DMS 273 (cell line): ENCODE measurements around the gene INKA1.
A peak's percentile ranks its signal among the peaks of the same experiment; 100 is the strongest.

Experiments used
- DNase-seq: peaks from one replicate; lab custom pipeline; 2025; ENCODE audit not compliant: unreplicated experiment; lab: John Stamatoyannopoulos, UW

The INKA1 gene

DNA sequence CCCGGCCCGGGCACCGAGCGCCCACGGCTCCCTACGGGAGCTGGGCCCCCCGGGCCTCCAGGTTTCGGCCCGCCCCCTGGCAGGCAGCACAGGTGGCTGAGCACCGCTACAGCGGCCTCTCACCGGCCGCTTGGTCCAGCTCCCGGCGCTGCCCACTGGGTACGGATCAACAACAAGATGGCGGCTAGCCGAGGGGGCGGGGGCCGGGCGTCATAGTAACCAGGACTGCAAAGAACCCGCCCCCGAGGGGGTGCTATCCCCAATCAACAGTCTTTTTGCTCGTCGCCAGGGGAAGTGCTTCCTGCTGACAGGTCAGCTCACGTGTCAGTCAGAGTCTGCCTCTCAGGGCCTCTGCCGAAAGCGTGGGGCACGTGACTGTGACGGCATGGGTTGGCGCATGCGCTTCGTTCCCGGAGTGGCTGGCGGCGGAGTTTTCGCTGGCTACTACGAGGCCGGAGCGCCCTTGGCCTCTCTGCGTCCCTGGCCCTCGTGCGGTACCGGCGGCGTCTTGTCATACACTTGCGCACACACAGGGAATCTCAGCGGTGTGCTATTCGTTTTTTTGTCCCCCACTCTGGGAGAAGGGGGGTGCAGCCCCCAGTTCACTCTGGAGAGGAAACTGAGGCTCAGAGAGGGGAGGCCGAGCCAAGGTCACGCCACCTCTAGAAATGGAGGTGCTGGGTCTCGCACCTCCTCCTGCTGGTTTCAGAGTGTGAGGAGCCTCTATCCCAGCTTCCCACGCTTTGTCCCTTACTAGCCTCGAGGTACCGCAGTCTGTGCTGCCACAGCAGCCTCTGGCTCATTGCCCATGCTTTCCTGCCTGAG is 16.5 kb upstream of the INKA1 start, which contains the start of gene IP6K1:
TSS of gene IP6K1 (minus strand) at position 186 of the 825 bp plus-strand sequence. CDS start 38,502 bp downstream, outside the sequence.
- peak; percentile 99 for DNase-seq

DNA sequence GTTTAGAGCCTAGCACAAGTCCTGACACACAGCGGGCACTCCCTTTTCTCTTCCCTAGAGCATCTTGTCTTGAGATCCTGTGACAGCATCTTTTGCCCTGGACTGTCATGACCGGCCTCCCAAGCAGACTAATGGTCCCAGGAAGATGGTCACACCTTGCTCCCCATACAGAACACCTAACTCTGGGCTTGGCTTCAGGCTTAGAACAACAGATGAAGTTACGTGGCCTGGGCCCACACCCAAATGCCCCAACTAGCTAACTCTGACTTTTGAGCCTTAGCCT is 15.9 kb upstream of the INKA1 start:
- DNase-seq, result no peak

DNA sequence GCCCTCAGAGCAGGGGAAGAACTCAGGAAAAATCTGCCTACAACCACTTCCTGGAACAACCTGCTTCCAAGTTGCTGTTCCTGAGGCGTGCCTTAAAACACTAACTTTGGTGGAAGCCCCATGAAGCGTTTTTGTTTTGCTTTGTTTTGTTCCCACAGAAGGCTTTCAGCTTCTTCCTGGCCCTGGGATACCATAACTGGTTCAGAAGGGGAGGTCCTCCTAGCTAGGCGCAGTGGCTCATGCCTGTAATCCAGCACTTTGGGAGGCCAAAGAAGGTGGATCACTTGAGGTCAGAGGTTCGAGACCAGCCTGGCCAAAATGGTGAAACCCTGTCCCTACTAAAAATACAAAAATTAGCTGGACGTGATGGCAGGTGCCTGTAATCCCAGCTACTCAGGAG is 15.5 kb upstream of the INKA1 start:
- DNase-seq, result no peak

DNA sequence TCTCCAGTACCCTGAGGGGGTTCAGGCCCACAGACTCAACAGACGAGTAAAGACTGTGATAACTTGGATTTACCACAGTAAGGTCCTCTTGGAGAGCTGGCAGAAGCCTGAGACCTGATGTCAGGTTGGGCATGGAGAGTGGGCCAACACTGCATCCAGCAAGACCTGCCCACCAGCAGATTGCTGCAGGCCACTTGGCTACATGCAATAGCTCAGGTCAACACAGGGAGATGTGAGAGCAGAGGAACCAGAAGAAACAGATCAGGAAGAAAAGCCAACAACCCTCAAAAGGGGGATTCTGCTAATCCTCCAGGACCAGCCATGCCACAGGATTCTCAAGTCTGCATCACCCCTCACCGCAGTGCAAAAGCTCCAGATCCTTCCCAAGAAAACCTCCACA is 15.0 kb upstream of the INKA1 start:
- DNase-seq, result no peak

DNA sequence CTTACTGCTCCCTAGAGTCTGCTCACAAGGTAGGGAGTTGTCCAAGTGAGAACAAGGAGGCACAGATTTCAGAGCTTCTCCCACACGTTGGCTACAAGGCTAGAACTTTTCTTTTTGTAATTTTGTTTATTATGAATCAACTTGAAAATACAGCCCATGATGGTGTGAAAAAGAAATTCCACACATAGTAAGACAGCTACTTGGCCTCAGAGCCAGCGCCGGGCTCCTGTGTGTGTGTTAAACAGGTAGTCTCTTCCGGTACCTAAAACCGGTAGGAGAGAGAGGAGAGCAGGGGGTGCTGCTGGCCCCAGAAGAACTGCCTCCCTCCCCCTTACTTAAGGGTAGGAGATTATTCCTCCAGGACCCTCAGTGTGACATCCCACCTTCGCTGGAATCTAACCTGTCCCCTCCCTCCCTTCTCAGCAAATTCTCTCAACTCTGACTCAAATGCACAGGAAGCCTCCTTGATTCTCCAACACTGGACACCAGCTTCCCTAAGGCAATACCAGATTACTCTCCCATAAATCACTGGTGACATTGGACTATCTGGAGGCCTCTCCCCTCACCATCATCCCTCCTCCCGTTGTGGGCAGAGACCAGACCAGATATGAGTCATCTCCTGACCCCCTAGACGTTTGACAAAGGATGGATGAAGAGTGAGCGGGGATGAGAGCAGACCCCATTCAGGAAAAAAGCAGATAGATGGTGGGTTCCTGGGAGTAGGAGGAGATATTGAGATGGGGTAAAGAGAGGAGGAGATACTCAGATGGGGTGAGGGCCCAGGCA is 12.2 kb upstream of the INKA1 start:
- DNase-seq, result no peak

DNA sequence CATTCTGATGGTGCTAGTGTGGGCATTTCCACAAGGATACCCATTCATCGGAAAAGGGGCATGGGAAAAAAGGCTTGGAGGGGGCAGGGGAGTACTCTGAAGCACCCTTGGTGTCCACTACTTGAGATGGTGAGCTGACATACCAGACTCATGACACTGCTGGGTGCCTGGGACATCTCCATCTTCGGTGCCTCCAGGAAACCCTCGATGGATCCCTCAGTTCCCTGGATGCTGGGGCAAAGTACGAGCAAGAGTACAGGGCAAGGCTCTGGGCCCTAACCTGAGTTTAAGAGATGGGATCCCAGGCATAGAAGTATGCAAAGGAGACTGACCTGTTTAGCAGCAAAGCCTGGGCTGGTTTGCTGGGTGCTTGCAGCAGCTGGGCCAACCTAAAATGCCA is 11.5 kb upstream of the INKA1 start:
- DNase-seq, result no peak

DNA sequence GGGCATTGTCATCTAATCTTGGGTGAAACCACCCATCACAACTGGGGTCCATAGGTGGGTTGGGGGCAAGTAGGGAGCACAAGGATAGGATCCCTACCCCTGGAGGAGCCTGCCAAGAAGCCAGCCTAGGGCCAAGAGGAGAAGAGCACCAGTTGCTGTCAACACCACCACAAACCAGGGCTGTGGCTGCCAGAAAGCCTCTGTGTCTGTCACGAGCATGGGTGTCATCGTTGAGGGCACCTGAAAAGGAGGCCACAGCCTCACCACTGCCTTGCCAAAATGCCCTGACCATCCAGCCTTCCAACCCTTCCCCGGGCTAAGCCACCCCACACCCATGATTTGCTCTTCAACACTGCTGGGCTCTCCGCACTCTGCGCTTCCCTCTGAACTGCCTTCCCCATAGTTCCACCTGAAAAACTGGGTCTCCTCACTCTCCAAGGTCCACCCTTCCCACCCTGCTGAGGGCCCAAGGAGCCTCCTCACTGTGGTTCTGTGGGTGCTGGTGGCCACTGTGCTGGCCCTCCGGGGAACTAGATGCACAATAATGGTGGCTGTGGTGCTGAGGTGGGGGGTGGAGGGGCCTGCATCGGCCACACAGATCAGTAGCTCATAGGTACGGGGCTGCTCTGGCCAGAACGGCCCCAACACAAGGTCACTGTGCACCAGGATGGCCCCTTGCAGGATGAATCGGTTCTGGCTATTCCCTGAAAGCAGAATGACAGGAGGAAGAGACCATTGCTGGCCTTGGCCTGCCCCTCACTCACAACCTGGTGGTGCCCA is 10.5 kb upstream of the INKA1 start:
- DNase-seq, result no peak

DNA sequence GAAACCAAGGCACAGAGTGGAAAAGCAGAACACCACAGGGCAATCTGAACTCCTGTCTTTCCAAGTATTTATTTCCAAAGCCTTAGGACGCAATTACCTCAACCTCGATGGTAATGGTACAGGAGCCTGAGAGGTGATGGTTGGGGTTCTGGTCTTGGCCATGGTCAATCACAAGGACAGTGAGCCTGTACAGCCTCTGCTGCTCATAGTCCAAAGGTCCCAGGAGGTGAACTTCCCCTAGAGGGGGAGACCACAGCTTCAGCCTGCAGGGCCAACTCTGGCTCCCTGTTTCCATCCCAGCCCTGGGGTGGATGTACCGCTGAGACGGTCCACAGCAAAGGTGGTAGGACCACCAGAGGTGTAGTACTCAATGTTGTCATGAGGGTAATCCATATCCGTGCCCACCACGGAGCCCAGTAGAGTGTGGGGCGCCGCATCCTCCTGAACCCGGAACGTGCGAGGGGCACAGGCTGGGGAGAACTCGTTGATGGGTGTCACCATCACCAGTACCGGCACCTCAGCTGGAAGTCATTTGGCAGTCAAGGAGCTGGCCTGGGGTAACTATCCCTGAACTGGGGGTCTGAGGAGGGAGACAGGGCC is 9.5 kb upstream of the INKA1 start:
- DNase-seq, result no peak

DNA sequence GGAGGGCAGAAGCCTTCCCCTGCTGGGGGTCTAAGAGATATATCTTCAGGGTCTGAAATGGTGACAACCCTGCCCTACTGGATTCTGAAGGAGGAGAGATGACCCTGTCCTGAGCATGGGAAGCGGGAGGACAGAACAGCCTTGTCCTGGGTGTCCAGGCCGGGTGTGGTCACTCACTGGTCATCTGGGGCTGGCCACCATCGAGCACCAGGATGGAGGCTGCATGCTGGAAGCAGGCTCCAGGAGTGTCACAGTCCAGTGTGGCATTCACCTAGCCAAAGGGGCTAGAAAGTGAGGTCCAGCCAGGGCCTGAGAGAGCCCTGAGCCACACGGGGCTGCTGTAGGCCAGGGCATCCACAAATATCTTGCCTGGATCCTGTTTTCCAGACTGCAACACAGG is 8.6 kb upstream of the INKA1 start:
- DNase-seq, result no peak

DNA sequence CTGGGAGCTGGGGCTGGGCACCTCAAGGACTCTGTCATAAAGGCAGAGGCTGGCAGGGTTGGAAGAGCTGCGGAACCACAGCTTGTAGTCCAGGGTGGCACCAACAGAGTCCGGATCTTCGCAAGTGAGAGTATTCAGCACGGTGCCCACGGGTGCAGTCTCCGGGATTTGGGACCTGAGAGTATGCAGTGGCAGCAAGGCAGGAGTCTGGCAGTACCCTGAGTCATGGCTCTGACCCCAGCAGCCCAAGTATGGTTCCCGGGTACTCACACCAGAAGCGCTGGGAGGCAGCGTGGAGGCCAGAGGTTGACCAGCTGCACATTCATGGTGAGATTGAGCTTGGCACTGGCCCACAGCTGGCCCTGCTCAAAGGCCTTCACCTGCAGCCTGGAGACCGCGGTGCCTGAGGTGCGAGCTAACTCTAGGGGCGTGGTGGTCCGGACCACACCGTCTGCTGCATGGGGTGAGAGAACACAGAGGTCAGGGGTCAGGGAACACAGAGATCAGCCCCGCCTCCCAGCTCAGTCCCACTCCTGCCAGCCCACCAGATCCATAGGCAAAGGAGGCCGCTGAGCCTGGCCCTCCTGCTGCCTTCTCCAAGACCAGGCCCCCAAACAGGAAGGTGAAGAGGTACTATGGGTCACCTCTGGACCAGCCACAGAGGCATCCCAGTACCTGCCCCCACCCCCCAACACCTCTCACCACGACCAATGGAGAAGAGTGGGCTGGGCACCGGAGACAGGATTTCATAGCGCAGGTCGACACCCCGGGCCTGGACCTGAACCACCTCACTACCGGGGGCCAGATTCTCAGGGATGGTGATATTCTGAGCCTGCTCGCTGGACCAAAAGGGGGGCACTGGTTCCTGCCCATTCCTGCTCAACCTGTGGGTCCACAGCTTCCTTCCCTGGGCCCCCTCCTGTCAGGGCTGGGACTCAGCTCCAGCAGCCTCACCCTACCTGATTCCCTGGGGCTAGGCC is 7.8 kb upstream of the INKA1 start:
- no peak for DNase-seq

DNA sequence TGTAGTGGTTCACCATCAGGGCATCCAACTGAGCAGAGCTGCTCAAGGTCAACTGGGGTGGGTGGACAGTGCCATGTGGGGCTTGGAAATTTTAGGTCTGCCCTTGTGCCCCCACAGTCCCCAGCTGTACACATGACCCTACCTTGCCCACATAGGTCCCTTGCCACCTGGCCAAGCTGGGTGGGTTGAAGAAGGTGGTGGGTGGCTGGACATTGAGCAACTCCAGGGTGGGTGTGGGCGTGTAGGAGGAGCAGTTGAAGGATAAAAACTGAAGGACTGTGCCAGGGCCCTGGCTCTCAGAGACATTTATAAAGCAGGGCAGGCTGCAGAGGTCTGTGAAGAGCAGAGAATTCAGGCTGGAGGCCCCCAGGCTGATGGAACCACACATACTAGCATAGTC is 4.0 kb upstream of the INKA1 start:
- DNase-seq, result no peak

DNA sequence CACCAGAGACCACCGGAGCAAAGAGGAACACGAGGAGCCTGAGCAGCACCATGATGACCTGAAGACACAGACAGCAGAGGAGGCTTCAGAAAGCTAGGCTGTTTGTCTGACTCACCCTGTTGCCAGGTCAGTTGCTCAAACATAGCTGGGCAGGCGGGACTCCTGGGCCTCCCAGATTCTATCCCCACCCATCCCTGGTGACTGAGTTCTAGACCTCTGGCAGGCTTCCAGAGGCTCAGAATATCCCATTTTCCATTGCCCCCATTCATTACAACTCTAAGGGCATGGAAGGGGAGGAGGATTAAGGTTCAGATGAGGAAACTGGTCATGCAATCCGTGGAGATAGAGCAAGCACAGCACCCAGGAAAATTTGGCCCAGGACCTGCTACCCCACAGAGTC is 3.3 kb upstream of the INKA1 start, which contains the start of gene CDHR4:
TSS of gene CDHR4 (minus strand) at position 113 of the 400 bp plus-strand sequence. CDS start at position 52, 61 bp downstream.
- DNase-seq, result no peak

DNA sequence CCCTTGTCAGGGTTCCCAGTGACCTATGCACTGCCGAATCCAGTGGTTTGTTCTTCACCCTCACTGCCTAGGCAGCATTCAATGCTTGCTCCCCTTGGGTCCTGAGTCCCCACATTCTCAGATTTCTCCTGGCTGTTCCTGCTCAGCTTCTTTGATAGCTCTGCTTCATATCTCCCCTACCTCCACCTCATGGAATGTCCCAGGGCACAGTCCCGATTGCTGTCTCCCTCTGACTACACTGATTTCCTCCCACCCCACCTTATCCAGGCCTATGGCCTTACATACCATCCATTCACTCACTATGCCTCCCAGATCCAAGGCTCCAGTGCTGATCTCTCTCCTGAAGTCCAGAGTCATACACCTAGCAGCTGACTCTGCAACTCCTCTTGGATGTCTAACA is 1.9 kb upstream of the INKA1 start:
- DNase-seq, result no peak

DNA sequence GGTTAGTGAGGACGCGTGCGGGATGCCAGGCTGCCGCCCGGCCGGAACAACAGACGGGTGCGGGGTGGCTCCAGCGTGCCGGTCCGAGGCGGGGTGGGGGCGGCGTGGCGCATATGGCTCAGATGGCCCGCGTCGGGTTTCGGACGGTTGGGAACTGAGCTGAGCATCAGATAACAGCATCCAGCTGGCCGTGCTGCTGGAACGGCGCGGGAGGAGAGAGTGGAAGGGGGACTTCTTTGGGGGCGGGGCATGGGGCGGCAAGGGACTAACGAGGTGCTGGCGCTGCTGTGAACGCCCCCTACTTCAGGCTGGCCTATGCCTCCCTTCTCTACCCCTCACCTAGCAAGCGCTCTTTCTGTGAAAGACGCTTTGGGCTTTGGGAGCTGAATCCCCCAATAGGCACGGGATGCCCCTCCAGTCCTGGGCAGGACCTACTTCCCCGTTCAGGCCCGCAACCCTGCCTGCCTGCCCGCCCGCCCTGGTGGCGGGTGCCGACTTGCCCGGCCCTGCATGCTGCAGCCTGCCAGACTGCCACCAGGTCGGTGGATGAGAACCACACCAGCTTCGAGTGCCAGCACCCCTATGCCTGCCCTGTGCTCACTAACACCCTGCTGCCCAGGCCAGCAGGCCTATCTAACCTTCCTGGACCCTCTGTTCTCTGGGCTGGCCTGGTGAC is 542 bp downstream of the INKA1 start:
- DNase-seq, result peak; percentile 91

DNA sequence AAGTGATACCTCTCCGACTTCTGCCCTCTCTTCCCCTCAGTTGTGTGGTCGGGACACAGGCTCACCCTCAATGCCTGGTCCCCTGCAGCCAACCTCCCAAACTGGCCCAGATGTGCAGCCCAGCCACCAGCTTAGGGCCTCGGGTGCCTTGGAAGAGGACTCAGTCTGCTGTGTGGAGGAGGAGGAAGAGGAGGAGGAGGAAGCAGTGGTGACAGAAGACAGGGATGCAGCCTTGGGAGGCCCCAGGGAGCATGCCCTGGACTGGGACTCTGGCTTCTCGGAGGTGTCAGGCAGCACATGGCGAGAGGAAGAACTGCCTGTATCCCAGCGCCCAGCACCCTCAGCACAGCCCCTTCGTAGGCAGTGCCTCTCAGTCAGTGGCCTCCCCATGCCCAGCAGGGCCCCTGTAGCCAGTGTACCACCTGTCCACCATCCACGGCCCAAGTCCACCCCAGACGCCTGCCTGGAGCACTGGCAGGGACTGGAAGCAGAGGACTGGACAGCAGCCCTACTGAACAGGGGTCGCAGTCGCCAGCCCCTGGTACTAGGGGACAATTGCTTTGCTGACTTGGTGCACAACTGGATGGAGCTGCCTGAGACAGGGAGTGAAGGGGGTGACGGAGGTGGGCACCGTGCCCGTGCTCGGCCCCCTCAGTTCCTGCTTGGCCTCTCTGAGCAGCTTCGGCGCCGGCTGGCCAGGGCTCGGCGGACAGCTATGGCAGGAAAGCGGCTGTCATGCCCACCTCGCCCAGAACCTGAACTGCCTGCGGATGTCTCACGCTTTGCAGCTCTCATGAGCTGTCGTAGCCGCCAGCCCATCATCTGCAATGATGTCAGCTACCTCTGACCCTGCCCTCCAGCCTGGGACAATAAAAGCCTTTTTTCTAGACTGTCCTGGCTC is 1.3 kb downstream of the INKA1 start:
- DNase-seq, result peak; percentile 39

DNA sequence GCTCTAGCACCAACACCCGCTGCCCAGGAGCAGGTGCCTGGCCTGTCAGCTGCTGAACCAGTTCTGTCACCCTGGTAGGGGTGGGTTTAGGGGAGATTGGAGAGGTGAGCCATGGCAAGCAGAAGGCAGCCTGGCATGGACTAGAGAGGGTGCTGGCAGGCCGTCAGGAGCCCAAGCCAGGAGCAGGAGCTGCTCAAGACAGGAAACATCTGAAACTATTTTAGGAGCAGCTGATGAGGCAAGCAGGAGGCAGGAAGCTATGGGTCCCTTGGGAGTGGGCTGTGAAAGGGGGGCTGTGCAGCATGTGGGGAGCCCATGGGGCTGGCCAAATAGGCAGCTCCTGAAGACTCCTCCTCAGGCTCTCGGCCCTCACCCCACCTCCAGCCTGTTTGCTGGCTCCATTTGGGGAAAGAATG is 2.3 kb downstream of the INKA1 start:
- peak; percentile 84 for DNase-seq

DNA sequence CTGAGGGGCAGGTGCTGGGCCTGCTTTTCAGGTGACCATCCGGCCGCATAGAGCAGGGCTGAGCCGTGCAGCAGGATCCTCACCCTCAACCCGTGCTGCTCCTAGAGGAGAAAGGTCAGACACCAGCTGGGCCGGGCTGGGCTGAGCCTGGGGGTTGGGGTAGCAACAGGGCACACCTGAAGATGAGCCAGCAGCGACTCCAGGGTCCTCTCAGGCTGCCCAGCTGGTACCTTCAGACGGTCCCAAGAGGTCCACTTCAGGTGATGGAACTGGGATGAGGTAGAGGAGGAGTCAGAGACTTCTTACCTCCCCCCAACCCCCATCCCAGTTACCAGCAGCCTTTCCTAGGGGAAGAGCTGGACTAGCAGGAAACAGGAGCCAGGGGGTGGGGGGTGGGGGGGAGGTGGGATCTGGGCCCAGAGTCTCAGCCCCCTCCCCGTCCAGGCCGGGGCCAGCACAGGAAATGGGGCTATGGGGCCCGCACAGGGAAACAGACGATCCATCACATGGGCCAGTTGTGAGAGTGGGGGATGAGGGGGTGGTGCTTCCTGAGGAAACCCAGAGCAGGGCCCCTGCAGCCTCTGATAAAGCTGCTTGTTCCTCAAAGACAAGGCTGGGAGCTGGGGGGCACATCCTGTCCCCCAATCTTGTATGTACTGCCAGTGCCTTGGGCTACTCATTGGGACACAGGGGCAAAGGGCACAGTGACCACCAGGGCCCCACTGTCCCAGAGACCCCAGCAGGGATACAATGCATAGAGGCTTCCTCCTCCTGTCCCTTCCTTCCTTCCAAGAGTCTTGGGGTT is 3.0 kb downstream of the INKA1 start:
- peak; percentile 29 for DNase-seq

DNA sequence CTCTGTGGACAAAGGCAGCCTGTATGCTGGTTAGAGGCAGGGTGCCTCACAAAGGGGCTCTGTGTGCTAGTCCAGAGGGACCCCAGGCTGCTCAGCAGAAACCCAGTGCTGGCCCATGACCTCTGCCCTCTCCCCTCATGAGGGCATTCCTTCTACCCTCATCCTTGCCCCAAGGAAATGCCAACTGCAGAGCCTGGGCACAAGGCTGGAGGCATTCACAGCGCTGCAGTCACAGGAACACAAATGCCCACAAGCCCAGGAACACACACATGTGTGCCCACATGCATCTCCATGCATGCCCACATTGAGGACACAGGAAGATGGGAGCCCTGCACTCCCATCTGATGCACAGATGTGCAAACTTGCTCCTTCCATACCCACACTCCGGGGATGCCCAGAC is 3.8 kb downstream of the INKA1 start:
- no peak for DNase-seq
